GM12872 (cell line): ENCODE measurements around the gene NEDD8.

Experiments used
- TF ChIP-seq, protein P1 (sequence below): IDR thresholded peaks from 3 replicates; pipeline ENCODE4 v1.5.1; 2011; ENCODE audit warnings: low read depth, mild to moderate bottlenecking, low read length, moderate library complexity; ENCODE audit not compliant: insufficient read depth

NEDD8 gene

DNA sequence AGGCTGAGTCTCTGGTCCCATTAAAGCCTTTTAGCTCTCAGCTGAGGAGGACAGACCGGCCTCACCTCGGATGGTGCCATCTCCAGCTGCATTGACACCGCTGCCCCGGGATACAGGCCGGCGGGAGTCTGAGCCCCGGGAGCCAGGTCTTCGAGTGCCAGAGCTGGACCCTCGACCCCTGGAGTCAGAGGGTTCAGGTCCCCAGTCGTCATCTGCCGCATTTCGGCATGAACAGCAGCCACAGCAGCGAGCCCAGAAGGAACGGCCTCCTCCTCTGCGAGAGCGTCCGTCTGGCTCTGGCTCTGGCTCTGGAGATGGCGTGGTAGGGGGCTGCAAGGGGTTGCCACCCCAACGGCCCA lies 29.8 kb upstream of the NEDD8 start:
- TF ChIP-seq, protein P1, sequence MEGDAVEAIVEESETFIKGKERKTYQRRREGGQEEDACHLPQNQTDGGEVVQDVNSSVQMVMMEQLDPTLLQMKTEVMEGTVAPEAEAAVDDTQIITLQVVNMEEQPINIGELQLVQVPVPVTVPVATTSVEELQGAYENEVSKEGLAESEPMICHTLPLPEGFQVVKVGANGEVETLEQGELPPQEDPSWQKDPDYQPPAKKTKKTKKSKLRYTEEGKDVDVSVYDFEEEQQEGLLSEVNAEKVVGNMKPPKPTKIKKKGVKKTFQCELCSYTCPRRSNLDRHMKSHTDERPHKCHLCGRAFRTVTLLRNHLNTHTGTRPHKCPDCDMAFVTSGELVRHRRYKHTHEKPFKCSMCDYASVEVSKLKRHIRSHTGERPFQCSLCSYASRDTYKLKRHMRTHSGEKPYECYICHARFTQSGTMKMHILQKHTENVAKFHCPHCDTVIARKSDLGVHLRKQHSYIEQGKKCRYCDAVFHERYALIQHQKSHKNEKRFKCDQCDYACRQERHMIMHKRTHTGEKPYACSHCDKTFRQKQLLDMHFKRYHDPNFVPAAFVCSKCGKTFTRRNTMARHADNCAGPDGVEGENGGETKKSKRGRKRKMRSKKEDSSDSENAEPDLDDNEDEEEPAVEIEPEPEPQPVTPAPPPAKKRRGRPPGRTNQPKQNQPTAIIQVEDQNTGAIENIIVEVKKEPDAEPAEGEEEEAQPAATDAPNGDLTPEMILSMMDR: no peak

DNA sequence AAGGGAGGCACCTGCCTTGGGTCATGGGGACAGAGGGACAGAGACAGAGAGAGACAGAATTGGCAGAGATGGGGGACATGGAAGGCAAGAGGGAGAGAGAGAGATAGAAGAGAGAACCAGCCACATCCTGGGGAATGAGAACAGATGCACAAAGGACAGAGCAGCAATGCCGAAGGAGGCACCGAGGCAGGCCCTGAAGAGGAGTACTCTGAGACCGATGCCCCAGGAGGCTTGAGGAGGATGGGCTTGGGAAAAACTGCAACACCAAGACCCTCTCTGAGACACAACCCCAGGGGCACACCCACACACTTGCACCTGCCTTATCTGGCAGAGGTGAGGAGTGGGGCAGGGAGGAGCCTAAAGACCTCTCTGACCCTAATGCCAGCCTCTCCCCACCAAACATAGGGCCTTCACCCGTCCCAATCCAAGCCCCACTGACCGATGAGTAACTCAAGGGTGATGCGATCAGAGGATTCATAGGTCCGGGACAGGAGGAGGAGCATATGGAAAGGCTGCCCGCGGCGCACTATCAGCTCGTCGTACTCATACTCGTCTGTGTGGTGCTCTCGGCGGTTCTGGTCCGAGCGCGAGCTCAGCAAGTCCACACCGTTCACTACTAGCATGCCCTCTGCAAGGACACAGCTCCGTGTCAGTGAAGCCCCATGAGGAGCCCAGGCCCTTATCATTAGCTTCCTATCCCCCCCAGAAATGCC lies 29.2 kb upstream of the NEDD8 start:
- TF ChIP-seq, protein P1: no peak

DNA sequence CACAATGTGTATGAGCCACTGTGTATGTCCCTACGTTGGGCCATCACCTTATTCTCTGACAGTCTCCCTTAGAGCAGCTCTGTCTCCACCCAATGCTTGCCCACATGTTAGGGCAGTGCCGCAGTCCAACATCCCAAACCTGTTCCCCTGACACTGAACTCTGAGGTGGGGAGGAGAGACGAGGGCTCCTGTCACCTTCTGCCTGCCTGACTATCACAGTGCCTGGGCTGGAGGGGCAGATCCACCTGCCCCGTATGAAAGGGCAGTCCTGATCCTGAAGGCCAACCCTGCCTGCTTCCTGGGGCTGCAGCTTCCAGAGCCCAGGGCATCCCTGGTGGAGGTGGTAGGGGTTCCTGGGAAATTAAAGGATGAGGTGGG lies 28.6 kb upstream of the NEDD8 start:
- TF ChIP-seq, protein P1: no peak

DNA sequence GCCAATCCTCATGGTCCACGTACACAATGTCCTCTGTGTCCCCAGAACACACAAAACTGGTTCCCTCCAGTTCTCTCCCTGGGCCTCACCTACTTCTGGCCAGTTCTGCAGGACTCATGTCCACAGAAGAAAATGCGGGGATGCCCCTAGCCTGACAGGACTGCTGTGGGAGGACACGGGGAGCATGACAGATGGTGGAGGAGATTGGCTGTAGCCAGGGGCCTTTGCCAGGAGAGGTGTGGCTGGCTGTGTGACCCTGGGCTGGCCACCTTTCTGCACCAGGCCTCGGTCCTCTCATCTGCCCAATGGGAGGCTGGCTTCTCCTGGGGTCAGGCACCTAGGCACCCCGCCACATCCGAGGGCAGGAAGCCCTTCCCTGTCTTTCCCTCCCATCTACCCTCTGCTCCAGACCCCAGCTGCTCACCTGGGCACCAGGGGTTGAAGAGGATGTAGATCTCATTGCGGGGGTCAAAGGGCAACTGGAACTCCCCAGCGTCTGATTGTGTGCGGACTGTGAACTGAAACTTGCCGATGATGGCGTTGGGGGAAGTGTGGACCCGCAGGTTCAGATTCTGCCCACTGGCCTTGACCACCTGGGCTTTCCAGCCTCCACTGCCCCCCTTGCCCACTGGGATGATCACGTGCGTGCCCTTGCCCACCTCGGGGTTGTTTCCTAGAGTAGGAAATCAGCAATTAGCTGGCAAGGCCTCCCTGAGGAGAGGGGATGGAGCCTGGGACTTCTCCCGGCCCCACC lies 28.0 kb upstream of the NEDD8 start:
- TF ChIP-seq, protein P1: no peak

DNA sequence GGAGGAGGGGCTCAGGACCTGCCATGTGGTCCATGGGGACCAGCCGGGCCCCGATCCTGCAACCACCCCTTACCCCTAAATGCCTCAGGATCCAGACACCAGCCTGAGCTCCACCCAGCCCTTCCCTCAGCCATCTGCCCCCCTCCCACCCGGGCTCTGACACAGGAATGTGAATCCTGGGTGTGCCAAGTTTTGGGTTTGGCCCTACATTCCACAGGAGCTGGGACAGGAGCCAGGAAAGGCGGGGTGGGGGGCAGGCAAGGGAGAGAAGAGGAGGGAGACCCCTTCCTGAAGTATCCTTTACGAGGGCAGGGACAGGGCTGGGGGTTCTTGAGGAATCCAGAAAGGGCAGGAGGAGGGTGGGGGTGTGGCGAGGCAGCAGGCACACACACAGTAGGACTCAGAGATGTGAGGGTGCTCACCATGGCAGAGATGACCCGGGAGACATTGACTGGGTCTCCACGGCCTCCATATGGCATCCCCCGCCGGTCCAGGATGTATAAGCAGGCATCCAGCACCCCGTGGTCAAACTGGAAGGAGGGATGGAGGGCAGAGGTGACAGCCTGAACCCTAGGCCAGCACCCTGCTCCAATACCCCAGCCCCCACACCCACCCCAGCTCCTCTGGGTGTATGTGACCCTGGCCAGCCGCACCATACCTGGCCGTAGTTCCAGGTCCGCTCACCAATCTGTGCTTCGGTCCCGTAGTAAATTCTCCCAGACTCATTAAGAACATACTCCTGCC lies 27.3 kb upstream of the NEDD8 start:
- TF ChIP-seq, protein P1: no peak

DNA sequence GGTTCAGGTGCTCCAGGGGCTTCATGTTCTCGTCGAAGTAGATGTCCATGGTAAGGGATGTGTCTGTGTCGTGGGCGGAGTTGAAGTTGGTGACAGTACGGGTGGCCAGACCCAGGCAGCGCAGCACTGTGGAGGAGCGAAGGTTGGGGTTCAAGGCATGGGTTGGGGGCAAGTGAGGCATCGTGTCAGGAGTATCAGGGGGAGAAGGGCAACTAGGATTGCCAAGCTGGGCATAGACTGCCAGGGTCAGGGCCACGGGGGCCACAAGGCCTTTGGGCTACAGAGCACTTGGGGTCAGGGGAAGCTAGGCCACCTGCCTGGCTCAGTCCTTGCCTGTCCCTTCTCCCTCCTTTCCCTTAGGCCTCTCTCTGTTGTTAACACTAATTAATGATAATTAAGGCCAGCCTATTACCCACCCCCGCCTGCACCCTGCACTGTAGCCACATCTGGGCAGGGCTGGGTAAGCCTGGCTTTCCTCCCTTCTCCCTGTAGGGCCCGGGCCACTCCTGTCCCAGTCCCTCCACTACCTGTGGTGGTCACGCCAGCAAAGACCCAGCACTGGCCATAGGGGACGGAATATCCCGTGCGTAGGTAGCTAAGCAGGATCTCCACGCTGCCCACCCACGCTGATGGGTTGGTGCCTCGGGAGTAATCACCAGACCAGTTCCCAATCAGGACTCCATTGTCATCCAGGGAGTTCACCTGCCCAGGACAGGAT lies 26.5 kb upstream of the NEDD8 start:
- TF ChIP-seq, protein P1: no peak

DNA sequence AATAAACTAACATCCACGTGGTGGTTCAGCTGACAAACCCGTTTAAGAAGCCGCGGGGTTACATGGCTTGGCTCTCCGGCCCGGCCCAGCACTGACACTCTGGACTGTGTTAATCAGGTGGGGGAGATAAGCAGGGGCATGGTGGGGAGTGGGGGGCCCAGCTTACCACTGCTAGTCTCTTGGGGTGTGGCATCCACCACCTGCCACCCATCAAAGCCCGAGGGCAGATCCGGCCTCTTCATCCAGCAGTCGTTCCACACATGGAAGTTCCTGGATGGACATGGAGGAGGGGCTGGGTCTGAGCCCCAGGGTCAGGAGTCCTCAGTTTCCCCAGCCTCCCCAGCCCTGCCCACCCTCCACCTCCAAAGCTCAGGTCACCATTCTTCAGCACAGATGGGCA lies 26.0 kb upstream of the NEDD8 start:
- TF ChIP-seq, protein P1: no peak
